AG04450 (cell line): ENCODE measurements around the gene NELFCD. TPM values are rescaled to one million over a fixed set of nuclear protein-coding genes. Genes with fewer than 3 reads are reported as not detected.

Source experiments
- CTCF ChIA-PET: fragments of 300-600, 350-600 bp; formaldehyde crosslinking; extraction: SDS; loops from one replicate; lab custom pipeline; 2022; ENCODE audit warnings: antibody characterized with exemption, inconsistent platforms; lab: Charles Lee
- POLR2A ChIA-PET: fragments of 350-600 bp; formaldehyde crosslinking; extraction: SDS; loops from one replicate; lab custom pipeline; 2021; ENCODE audit warnings: antibody characterized with exemption, inconsistent platforms; lab: Yijun Ruan, JAX
- DNase-seq: peaks from one replicate; pipeline ENCODE4 v3.0.0-alpha.2; 2011; ENCODE audit warnings: low read depth, low spot score
- H3K27ac ChIP-seq: one replicate; pipeline ENCODE4 v1.5.1; 2012; ENCODE audit warnings: low read depth, low read length, control low read depth
- H3K27me3 ChIP-seq: one replicate; pipeline ENCODE4 v1.6.0; 2012; ENCODE audit warnings: low read length; ENCODE audit not compliant: control insufficient read depth, insufficient read depth
- H3K4me3 ChIP-seq: 2 replicates; pipeline ENCODE4 v1.5.1; 2011; ENCODE audit warnings: mild to moderate bottlenecking, low read depth, low read length, control low read depth
- H3K9me3 ChIP-seq: 2 replicates; pipeline ENCODE4 v1.5.1; 2012; ENCODE audit warnings: low read length; ENCODE audit not compliant: control insufficient read depth, insufficient read depth
- CTCF ChIP-seq: IDR thresholded peaks from 2 replicates; pipeline ENCODE4 v1.5.1; 2011; ENCODE audit warnings: low read depth, low read length, control low read depth, inconsistent platforms
- polyA plus RNA-seq: library from polyadenylated mRNA; depleted of rRNA; stranded (reverse); fragments of >200 nt; gene quantifications from 2 replicates; pipeline ENCODE4 v1.2.3, GENCODE V29; 2011

NELFCD gene
- polyA plus RNA-seq, 1 experiment: 79.9 TPM

- no peak overlapping the region for H3K4me3 ChIP-seq
- no peak for TF ChIP-seq CTCF
- H3K27me3 ChIP-seq: no peaks in the 10 kb centered on the region
- no peak for DNase-seq
- no peak overlapping the region for H3K27ac ChIP-seq
- POLR2A ChIA-PET: no interaction called here
- no peaks in the 10 kb centered on the region for H3K9me3 ChIP-seq
- CTCF ChIA-PET: no interaction called here
Observed at GRCh38 chr20:58985656-58986055, 4.6 kb downstream of the NELFCD start.

GRCh38 chr20:58986286-58986967, 5.4 kb downstream of the NELFCD start:
- H3K4me3 ChIP-seq: no peak overlapping the region
- CTCF ChIA-PET: no interaction called here
- H3K27me3 ChIP-seq: no peaks in the 10 kb centered on the region
- no peak overlapping the region for H3K27ac ChIP-seq
- H3K9me3 ChIP-seq: no peaks in the 10 kb centered on the region
- TF ChIP-seq CTCF: no peak
- POLR2A ChIA-PET: interaction anchor here (0.7 kb wide), 1 partner anchor 46 kb away, joined by 3 read pairs; the partner anchor contains the start of gene ATP5F1E
- DNase-seq: no peak

GRCh38 chr20:58986968-58987517, 6.0 kb downstream of the NELFCD start:
- DNase-seq: no peak
- Histone ChIP-seq H3K27me3 (no peaks in the 10 kb centered on the region), H3K4me3 (no peak overlapping the region), H3K9me3 (no peaks in the 10 kb centered on the region), H3K27ac (no peak overlapping the region)
- POLR2A ChIA-PET: interaction anchor here (0.7 kb wide), 1 partner anchor 45 kb away, joined by 3 read pairs; the partner anchor contains the start of gene ATP5F1E
- CTCF ChIA-PET: no interaction called here
- TF ChIP-seq CTCF: no peak

- H3K27me3 ChIP-seq: no peaks in the 10 kb centered on the region
- no peak for DNase-seq
- H3K27ac ChIP-seq: no peak overlapping the region
- no peak for TF ChIP-seq CTCF
- no peak overlapping the region for H3K4me3 ChIP-seq
- ChIA-PET POLR2A (no interaction called here), CTCF (no interaction called here)
- no peaks in the 10 kb centered on the region for H3K9me3 ChIP-seq
Observed at GRCh38 chr20:58987790-58988564, 6.9 kb downstream of the NELFCD start.

GRCh38 chr20:58988565-58988882, 7.5 kb downstream of the NELFCD start:
- Histone ChIP-seq H3K4me3 (no peak overlapping the region), H3K9me3 (no peaks in the 10 kb centered on the region), H3K27ac (no peak overlapping the region), H3K27me3 (no peaks in the 10 kb centered on the region)
- POLR2A ChIA-PET: no interaction called here
- no peak for DNase-seq
- CTCF ChIA-PET: no interaction called here
- TF ChIP-seq CTCF: no peak
